GM12874 (cell line): Measurements from ENCODE around the gene DCHS2.

Source experiments
- TF ChIP-seq, protein P1 (sequence below): IDR thresholded peaks from 2 replicates; pipeline ENCODE4 v1.5.1; 2011; ENCODE audit warnings: low read depth, mild to moderate bottlenecking, control low read depth, low read length, moderate library complexity; ENCODE audit not compliant: insufficient read depth

Gene DCHS2

DNA sequence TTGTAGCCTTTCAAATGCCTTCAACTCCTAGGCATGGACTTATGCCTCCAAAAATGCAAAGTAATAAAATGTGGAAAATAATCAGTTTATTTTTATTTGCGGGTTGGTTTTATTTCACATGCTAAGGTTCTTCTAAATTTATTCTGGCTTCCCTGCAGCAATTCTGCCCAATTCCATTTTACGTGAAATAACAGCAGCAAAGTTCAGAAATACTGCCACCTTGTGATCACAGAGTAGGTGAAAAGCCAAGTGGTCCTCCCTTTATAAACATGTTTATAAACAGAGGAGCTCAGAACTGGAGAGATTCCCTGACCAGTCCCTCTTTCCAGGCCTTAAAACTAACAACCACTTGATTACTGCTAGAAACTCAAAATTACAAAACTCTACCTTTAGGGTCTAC is 14.7 kb upstream of the DCHS2 start:
- TF ChIP-seq, protein P1, sequence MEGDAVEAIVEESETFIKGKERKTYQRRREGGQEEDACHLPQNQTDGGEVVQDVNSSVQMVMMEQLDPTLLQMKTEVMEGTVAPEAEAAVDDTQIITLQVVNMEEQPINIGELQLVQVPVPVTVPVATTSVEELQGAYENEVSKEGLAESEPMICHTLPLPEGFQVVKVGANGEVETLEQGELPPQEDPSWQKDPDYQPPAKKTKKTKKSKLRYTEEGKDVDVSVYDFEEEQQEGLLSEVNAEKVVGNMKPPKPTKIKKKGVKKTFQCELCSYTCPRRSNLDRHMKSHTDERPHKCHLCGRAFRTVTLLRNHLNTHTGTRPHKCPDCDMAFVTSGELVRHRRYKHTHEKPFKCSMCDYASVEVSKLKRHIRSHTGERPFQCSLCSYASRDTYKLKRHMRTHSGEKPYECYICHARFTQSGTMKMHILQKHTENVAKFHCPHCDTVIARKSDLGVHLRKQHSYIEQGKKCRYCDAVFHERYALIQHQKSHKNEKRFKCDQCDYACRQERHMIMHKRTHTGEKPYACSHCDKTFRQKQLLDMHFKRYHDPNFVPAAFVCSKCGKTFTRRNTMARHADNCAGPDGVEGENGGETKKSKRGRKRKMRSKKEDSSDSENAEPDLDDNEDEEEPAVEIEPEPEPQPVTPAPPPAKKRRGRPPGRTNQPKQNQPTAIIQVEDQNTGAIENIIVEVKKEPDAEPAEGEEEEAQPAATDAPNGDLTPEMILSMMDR = peak; percentile 26; the same call in 1 of the 2 replicates

DNA sequence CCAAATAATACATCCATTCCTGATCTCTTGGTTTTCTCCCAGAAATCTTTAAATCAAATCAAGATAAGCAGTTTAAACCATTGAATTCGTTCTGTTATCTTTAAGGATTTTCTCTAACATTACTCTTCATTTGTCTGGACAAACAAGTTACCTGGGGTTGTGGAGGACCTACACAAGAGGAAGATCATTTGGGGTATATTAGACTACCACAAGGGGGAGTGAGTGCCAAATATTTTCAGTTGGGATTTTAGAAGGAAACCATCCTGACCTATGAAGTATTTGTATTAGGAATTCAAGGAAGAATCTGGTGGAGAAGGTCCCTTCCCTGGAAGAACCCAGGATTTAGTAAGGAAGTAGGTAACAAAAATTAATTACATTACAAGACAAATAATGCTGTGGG is 12.0 kb upstream of the DCHS2 start:
- TF ChIP-seq, protein P1 = peak; percentile 42; the same call in 1 of the 2 replicates

DNA sequence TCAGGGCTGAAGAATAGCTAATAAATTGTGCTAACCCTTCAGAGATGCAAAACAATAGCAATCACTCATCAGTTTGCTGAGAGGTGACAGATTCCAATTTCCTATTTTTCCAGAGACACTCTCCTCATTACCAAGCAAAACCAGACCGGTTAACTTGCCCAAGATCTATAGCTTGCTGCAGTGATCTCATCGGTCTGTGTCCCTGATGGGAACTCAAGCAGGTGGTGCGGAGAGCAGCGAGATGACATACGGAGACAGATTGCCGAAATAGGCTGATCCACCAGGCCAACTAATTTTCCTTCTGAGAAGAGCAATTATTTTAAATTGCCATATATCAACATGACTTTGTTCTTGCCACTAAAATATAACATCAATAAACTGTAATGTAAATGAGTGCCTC is 10.5 kb upstream of the DCHS2 start:
- TF ChIP-seq, protein P1 = no peak

DNA sequence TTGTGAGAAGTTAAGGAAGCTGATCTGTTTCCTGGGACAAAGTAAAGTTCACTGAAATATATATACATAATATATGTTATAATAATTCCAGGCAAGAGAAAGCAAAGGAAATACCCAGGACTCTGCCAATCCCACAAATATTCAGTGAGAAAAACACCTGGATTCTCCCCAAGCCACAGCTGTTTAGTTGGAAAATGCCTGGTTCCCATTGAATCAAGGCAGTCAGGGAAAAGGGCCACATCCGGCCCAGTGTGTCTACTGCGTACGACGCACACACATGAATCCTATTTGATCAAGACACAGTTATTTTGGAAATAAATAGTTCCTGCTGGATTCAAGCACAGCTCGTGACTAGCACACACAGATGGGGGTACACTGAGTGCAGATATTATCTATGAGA is 6.3 kb upstream of the DCHS2 start:
- TF ChIP-seq, protein P1 = no peak

DNA sequence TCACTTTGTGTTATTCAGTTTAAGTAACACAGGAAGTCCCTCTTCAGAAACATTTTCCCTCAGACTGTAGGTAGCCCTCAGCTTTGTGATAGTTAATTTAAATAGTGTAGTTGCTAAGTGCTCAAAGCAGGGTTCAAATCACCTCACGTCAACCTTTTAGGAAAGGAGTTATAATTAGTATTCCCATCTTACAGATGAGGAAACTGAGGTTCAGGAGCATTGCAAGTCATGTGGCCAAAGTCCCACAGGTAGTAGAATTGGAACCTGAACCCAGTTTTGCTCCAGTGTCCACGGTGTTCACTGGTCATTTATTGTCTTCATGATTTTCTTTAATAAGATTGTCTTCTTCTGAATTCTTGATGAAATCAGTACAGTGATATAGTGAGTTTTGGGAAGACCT is 4.3 kb upstream of the DCHS2 start:
- TF ChIP-seq, protein P1 = no peak

DNA sequence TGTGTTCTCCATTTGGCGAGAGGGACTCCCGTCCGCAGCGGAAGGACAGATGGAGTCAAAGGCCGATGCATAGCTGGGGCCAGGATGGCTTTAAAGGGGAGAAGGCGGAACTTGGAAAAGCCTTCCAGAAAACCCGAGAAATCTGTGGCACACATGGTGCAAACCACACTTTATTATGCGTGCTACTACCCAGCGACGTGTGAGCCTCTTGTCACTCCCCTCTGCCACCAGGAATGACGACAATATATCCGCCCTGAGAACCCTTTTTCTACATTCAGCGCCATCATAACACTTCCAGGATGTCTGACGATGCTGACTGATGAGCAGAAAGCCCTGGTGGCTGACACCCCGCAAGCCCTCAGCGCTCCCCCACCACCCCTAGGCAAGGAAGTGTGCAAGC is 689 bp upstream of the DCHS2 start:
- TF ChIP-seq, protein P1 = no peak

DNA sequence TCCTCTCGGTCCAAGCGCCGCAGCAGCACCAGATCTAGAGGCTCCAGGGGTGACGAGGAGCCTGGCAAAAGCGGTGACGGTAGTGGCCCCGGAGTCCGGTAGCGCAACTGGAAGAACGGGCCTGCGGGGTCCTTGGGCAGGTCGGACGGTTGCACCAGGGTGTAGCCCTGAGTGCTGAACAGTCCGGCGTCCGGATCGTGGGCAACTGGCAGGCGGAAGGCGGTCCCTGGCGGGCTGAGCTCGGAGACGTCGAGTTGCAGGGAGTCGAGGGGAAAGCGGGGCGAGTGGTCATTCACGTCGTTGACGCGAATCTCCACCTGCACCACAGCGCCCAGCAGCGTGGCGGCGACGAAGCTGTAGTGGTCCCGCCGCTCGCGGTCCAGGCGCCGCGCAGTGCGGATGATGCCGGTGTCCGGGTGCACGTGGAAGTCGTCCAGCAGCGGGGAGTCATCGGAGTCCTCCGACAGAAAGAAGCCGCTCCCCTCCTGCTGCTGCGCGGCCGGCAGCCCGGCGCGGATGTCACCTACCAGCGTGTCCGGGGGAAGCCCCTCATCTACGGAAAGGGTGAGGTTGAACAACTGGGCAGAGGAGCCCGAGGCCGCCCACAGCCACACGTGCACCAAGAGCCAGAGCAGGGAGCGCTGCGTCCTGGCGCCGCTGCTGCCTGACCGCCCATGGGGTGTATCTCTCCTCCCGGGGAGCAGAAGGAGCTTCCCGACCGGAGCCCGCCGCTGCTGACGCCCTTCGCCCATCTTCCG is 837 bp downstream of the DCHS2 start:
- TF ChIP-seq, protein P1 = no peak

DNA sequence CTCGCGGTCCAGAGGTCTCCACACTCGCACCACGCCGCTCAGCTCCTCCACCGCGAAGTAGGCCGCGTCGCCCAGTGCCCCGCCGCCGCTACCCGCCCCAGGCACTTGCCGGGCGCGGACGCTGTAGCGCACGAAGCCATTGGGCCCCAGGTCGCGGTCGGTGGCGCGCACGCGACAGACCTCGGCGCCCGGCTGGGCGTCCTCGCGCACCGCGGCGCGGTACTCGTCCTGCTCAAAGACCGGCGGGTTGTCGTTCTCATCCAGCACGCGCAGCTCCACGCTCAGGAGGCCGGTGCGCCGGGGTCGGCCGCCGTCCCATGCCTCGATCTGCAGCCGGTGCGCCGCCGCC is 1.4 kb downstream of the DCHS2 start:
- TF ChIP-seq, protein P1 = no peak
